A673 (cell line): ENCODE data around the gene SURF1.

Experiments
- CTCF ChIP-seq: fragments of 300-800, 200-600 bp; sonication (generic); conservative IDR thresholded peaks from 2 replicates; pipeline ENCODE4 v1.5.1; 2017; ENCODE audit warnings: low read depth, mild to moderate bottlenecking, antibody characterized with exemption, low read length, moderate library complexity, mixed read lengths
- EZH2 ChIP-seq: fragments of 200-600 bp; sonication (generic); IDR thresholded peaks from 2 replicates; pipeline ENCODE4 v1.6.1; 2017; ENCODE audit warnings: borderline replicate concordance, low read depth, mild to moderate bottlenecking, mixed read lengths, antibody characterized with exemption, low read length; ENCODE audit not compliant: poor library complexity, severe bottlenecking

GRCh38 chr9:133304477-133305377 is 51.6 kb downstream of the SURF1 start:
- TF ChIP-seq CTCF (no peak), EZH2 (no peak)
